Naive thymus-derived CD8-positive, alpha-beta T cell (primary cell): ENCODE results near the gene ANXA11. TPM values are rescaled to one million over a fixed set of nuclear protein-coding genes. Genes with fewer than 3 reads are reported as not detected.

ENCODE experiments used
- ATAC-seq, 2 donors: fragments of 150-1000 bp; cut with Tn5 transposase in 1 of 2; sonication (Bioruptor Pico), chemical (Tn5 transposase) in 1 of 2; 1 replicate in 1 of 2; 2 replicates in 1 of 2; pipeline ENCODE4 v1.10.0; 2021; ENCODE audit warnings: mild to moderate bottlenecking in 2 of 2, moderate library complexity in 2 of 2
- POLR2A ChIA-PET: fragments of 350-600 bp; sonication (Branson Sonifier 250); formaldehyde crosslinking; loops from one replicate; lab custom pipeline; 2021; ENCODE audit warnings: antibody characterized with exemption; lab: Charles Lee
- DNase-seq, 10 donors: peaks; one replicate each; pipeline versions ENCODE4 v3.0.0 to v3.0.0-alpha.2; 2020 to 2022
- H3K27ac Mint-ChIP-seq, 10 donors: one replicate each; pipeline ENCODE4 v1.8.0; 2020 to 2022; ENCODE audit warnings: mild to moderate bottlenecking in 10 of 10, mixed read lengths in 10 of 10, moderate library complexity in 4 of 10, inconsistent platforms in 1 of 10
- H3K27me3 Mint-ChIP-seq, 5 donors: one replicate each; pipeline ENCODE4 v1.8.0; 2021 to 2022; ENCODE audit warnings: mixed read lengths in 5 of 5
- H3K36me3 Mint-ChIP-seq, 3 donors: one replicate each; pipeline ENCODE4 v1.8.0; 2020 to 2022; ENCODE audit warnings: mixed read lengths in 3 of 3, mild to moderate bottlenecking in 2 of 3, inconsistent platforms in 1 of 3
- H3K4me1 Mint-ChIP-seq, 4 donors: one replicate each; pipeline ENCODE4 v1.8.0; 2021 to 2022; ENCODE audit warnings: mixed read lengths in 4 of 4
- H3K4me3 Mint-ChIP-seq, 10 donors: one replicate each; pipeline ENCODE4 v1.8.0; 2020 to 2022; ENCODE audit warnings: mild to moderate bottlenecking in 10 of 10, mixed read lengths in 10 of 10, moderate library complexity in 6 of 10, inconsistent platforms in 1 of 10
- H3K9me3 Mint-ChIP-seq, 9 donors: one replicate each; pipeline ENCODE4 v1.8.0; 2020 to 2022; ENCODE audit warnings: mixed read lengths in 9 of 9, mild to moderate bottlenecking in 3 of 9, inconsistent platforms in 1 of 9, moderate library complexity in 1 of 9
- polyA plus RNA-seq, 3 donors: library from polyadenylated mRNA; unstranded; fragments of 300-500 nt; fragmentation: Illumina TruSeq; gene quantifications; one replicate each; pipeline ENCODE4 v1.2.3, GENCODE V29; 2021
- total RNA-seq, 8 experiments: library from RNA in 2 of 8; stranded (reverse) in 2 of 8; gene quantifications; one replicate each; pipeline ENCODE4 v1.2.3 and lab custom pipeline; 2021 to 2026

The ANXA11 gene
- total and polyA plus RNA-seq, 5 experiments from 2014 or later: 199 to 294 (median 225) TPM

GRCh38 chr10:80170026-80170425 is 35.3 kb downstream of the ANXA11 start:
- POLR2A ChIA-PET: no interaction called here
- peaks cover 0 to 76% (median 0%) of the 10 kb centered on the region in 3 donors for H3K36me3 Mint-ChIP-seq
- H3K27me3 Mint-ChIP-seq: no peaks in the 10 kb centered on the region
- ATAC-seq (no peak), DNase-seq (no peak)
- H3K27ac Mint-ChIP-seq: peak overlapping the region in 9 of 10 donors; percentile 2 to 87 (median 53)
- H3K4me1 Mint-ChIP-seq: peaks cover 12 to 46% (median 24%) of the 10 kb centered on the region in 4 donors
- no peaks in the 10 kb centered on the region for H3K9me3 Mint-ChIP-seq
- no peak overlapping the region for H3K4me3 Mint-ChIP-seq

DNA sequence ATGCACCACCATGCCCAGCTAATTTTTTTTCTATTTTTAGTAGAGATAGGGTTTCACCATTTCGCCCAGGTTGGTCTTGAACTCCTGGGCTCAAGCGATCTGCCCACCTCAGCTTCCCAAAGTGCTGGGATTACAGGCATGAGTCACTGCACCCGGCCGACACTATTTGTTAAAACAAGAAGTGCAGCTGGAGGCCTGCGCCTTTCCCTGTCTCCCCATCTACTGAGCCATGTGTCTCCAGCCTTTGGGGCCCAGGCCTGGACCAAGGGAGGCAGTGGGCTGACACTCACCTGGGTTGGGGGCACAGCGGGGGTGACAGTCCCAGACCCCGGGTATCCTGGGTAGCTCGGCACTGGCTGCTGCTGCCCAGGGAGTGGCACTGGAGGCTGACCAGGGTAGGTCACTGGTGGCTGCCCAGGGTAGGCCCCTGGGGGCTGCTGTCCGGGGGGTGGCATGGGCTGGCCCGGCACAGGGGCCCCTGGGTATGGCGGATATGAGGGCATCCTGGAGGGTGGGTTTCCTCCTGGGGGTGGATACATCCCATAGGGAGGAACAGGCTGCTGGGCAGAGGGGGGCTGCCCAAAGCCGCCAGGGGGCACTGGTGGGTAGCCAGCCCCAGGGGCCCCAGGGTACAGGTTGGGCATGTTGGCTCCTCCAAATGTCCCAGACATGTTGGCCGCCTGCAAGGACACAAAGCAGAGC is 36.5 kb downstream of the ANXA11 start:
- peak in 1 of 10 donors; percentile 58 for DNase-seq
- peaks cover 0 to 79% (median 0%) of the 10 kb centered on the region in 3 donors for H3K36me3 Mint-ChIP-seq
- POLR2A ChIA-PET: no interaction called here

DNA sequence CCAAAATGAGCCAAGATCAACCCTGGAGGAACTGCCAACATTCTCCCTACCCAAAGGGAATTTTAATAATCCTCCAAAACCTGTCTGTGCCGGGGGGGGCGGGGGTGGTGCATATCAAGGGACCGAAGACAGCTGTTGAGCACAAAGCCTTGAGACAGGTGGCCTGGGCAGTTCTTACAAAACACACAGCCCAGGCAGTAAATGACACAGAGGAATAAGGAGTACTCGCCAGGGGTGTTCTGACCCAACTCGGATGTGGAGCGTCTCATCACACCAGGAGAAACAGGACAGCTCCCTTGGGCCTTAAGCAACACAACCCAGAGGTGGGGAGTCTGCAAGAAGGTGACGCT is 37.2 kb downstream of the ANXA11 start:
- ATAC-seq (no peak), DNase-seq (peak in 1 of 10 donors; percentile 22)
- H3K4me1 Mint-ChIP-seq: peaks cover 10 to 33% (median 18%) of the 10 kb centered on the region in 4 donors
- POLR2A ChIA-PET: interaction anchor here (1.4 kb wide), 1 partner anchor 36 kb away, joined by 3 read pairs; no protein-coding TSS in a partner anchor
- peak overlapping the region in 3 of 10 donors; percentile 46 to 55 (median 46) for H3K27ac Mint-ChIP-seq
- H3K9me3 Mint-ChIP-seq: no peaks in the 10 kb centered on the region
- no peak overlapping the region for H3K4me3 Mint-ChIP-seq
- no peaks in the 10 kb centered on the region for H3K27me3 Mint-ChIP-seq
- H3K36me3 Mint-ChIP-seq: peaks cover 0 to 84% (median 0%) of the 10 kb centered on the region in 3 donors

More for the DNA sequence above, 36.5 kb downstream of the ANXA11 start:
- no peaks in the 10 kb centered on the region for H3K27me3 Mint-ChIP-seq
- peak in 1 of 2 donors; percentile 22 for ATAC-seq
- H3K9me3 Mint-ChIP-seq: no peaks in the 10 kb centered on the region
- H3K4me3 Mint-ChIP-seq: no peak overlapping the region
- peak overlapping the region in 5 of 10 donors; percentile 20 to 87 (median 78) for H3K27ac Mint-ChIP-seq
- H3K4me1 Mint-ChIP-seq: peaks cover 12 to 40% (median 21%) of the 10 kb centered on the region in 4 donors

- DNase-seq (no peak), ATAC-seq (no peak)
- no peak overlapping the region for H3K4me3 Mint-ChIP-seq
- peaks cover 0 to 85% (median 0%) of the 10 kb centered on the region in 3 donors for H3K36me3 Mint-ChIP-seq
- H3K27ac Mint-ChIP-seq: peak overlapping the region in 4 of 10 donors; percentile 10 to 84 (median 36)
- no peaks in the 10 kb centered on the region for H3K27me3 Mint-ChIP-seq
- H3K4me1 Mint-ChIP-seq: peaks cover 9 to 30% (median 15%) of the 10 kb centered on the region in 4 donors
- POLR2A ChIA-PET: interaction anchor here (1.4 kb wide), 1 partner anchor 36 kb away, joined by 3 read pairs; no protein-coding TSS in a partner anchor
- no peaks in the 10 kb centered on the region for H3K9me3 Mint-ChIP-seq
Observed at GRCh38 chr10:80167471-80168161, 37.7 kb downstream of the ANXA11 start.

DNA sequence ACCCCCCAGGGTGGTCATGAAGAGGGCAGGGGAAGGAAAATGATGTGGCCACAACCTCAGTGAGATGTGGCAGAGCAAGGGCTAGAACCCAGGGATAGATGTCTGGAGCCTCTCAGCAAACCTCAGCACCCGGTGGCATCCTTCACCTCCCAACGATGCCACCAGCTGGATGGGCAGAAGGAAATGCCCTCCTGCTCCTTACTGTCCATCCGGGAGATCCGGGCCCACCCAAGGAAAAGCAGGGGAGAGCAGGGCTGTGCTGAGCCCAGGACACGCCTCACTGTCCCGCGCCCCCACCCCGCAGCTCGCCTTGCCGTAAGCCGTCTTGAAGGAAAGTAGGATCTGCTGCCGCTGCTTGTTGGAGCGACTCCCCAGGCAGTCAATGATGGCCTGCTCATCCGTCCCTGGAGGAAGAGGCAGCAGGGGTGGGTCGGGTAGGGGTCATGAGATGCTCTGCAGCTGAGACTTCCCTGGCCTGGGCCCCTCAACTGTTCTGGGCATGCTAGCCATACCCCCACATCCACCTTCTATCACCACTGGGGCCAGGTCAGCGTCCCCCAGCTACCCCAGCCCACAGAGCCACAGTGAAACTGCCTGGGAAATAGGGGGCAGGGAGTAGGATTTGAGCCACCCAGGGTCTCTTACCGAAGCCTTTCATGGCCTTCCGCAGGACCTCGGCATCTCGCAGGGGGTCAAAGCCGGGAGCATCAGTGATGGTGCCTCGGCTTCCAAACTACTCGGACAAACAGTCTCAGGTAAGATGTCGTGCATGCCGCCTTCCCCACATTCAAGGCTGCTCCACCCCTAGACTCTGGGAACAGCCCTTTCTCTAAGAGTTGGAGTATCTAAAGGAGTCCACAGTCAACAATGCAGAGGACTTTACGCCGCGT is 38.5 kb downstream of the ANXA11 start:
- ATAC-seq (no peak), DNase-seq (no peak)
- POLR2A ChIA-PET: interaction anchor here (1.4 kb wide), 1 partner anchor 37 kb away, joined by 3 read pairs; no protein-coding TSS in a partner anchor
- Mint-ChIP-seq H3K27me3 (no peaks in the 10 kb centered on the region), H3K4me3 (no peak overlapping the region), H3K4me1 (peaks cover 9 to 23% (median 12%) of the 10 kb centered on the region in 4 donors), H3K27ac (peak overlapping the region in 6 of 10 donors; percentile 13 to 79 (median 43)), H3K9me3 (no peaks in the 10 kb centered on the region), H3K36me3 (peaks cover 0 to 88% (median under 1%) of the 10 kb centered on the region in 3 donors)

DNA sequence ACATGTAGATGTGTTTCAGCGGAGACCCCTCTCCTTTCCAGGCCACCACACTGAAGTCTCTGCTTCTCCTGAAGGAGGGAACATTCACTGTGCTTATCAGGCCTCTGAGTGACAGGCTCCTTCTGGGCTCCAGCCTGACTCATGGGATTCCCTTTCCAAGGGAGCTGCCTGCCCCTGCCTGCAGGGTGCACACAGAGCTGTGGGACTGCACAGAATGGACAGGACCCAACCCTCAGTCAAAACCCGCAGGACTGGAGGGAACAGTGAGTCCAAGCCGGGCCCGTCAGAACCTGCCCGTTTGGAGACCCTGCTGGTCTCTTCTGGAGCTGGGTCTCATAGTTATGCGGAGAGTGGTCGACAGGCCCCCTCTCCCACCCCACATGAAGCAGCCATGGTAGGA is 40.2 kb downstream of the ANXA11 start:
- no peaks in the 10 kb centered on the region for H3K9me3 Mint-ChIP-seq
- peaks cover 0 to 89% (median 7%) of the 10 kb centered on the region in 3 donors for H3K36me3 Mint-ChIP-seq
- peaks cover 7 to 25% (median 18%) of the 10 kb centered on the region in 4 donors for H3K4me1 Mint-ChIP-seq
- H3K4me3 Mint-ChIP-seq: no peak overlapping the region
- POLR2A ChIA-PET: interaction anchor here (1.5 kb wide), 1 partner anchor 40 kb away, joined by 3 read pairs; the partner anchor contains the start of gene ANXA11
- ATAC-seq: no peak
- no peak for DNase-seq
- H3K27me3 Mint-ChIP-seq: no peaks in the 10 kb centered on the region
- peak overlapping the region in 4 of 10 donors; percentile 20 to 79 (median 34) for H3K27ac Mint-ChIP-seq

DNA sequence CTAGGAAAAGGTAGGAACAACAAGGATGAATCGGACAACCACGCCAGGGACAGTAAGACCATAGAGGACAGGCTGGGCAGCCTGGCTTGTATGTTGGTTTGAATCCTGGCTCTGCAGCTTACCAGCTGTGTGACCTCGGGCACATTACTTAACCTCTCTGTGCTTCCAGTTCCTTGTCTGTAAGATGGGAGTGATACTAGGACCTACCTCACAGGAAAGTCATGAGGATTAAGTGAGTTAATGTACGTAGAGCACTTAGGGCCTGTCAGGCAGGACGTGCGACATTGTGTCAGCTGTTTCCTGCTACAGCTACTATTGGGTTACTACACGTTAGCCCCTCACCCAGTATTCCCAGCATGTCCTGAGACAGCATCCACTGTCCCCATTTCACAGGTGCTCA is 40.7 kb downstream of the ANXA11 start:
- Mint-ChIP-seq H3K27ac (peak overlapping the region in 2 of 10 donors; percentile 14 to 38), H3K9me3 (no peaks in the 10 kb centered on the region), H3K36me3 (peaks cover 0 to 89% (median 7%) of the 10 kb centered on the region in 3 donors), H3K27me3 (no peaks in the 10 kb centered on the region), H3K4me3 (no peak overlapping the region), H3K4me1 (peaks cover 4 to 19% (median 14%) of the 10 kb centered on the region in 4 donors)
- ATAC-seq (no peak), DNase-seq (no peak)
- POLR2A ChIA-PET: interaction anchor here (1.5 kb wide), 1 partner anchor 41 kb away, joined by 3 read pairs; the partner anchor contains the start of gene ANXA11

GRCh38 chr10:80163741-80164341 is 41.5 kb downstream of the ANXA11 start:
- Mint-ChIP-seq H3K4me3 (no peak overlapping the region), H3K27me3 (no peaks in the 10 kb centered on the region), H3K36me3 (peaks cover 0 to 92% (median 8%) of the 10 kb centered on the region in 3 donors), H3K4me1 (peaks cover 4 to 17% (median 10%) of the 10 kb centered on the region in 4 donors), H3K27ac (peak overlapping the region in 9 of 10 donors; percentile 11 to 80 (median 53)), H3K9me3 (no peaks in the 10 kb centered on the region)
- no peak for ATAC-seq
- DNase-seq: no peak
- POLR2A ChIA-PET: no interaction called here

DNA sequence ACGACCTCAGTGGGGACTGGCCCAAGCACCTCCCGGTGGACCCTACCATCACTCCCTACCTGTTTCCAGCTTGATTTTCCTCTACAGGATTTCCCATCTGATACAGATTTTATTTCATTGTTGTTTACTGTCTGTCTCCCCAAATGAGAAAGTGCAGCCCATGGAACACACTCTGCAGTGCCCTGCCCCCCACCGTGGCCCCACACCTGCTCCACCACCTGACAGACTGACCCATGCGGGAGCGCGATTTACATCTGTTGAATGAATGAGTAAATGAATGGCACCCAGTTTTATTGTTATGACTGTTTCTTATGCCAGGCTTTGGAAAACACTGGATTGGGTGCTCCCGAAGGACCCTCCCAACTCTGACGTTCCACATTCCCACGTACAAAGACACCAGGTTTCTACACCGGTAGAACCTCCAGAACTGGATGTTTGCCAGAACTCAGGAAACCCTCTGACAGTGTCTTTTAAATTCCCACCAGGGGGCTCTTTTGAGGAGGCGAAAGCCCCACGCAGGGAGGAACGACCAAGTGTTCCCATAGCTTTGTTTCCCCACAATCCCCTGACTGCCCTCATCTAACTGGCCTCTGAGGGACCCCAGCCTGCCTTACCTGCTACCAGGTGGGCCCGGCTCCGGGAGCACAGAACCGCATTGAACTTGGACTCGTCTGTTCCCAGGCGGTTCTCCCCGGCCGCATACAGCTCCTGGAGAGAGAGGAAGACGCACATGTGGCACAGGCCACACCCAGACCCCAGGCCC is 43.8 kb downstream of the ANXA11 start:
- peak overlapping the region in 9 of 10 donors; percentile 10 to 93 (median 74) for H3K27ac Mint-ChIP-seq
- H3K4me1 Mint-ChIP-seq: peaks cover 4 to 32% (median 13%) of the 10 kb centered on the region in 4 donors
- peak in 5 of 10 donors; percentile 14 to 29 (median 19) for DNase-seq
- POLR2A ChIA-PET: interaction anchor here (1.0 to 2.1 kb wide), 2 partner anchors 10 to 42 kb away, joined by 3 to 8 read pairs; no protein-coding TSS in a partner anchor
- H3K27me3 Mint-ChIP-seq: no peaks in the 10 kb centered on the region
- ATAC-seq: no peak
- no peaks in the 10 kb centered on the region for H3K9me3 Mint-ChIP-seq
- peaks cover 0 to 95% (median 21%) of the 10 kb centered on the region in 3 donors for H3K36me3 Mint-ChIP-seq
- no peak overlapping the region for H3K4me3 Mint-ChIP-seq

GRCh38 chr10:80160361-80161320 is 44.7 kb downstream of the ANXA11 start:
- DNase-seq (no peak), ATAC-seq (no peak)
- Mint-ChIP-seq H3K27ac (peak overlapping the region in 9 of 10 donors; percentile 53 to 93 (median 83)), H3K4me3 (peak overlapping the region in 1 of 10 donors; percentile 14), H3K9me3 (no peaks in the 10 kb centered on the region), H3K27me3 (no peaks in the 10 kb centered on the region), H3K4me1 (peaks cover 0 to 41% (median 12%) of the 10 kb centered on the region in 4 donors), H3K36me3 (peaks cover under 1 to 95% (median 26%) of the 10 kb centered on the region in 3 donors)
- POLR2A ChIA-PET: interaction anchor here (1.0 to 2.1 kb wide), 4 partner anchors 9 to 45 kb away, joined by 3 to 8 read pairs (median 3); partner anchors contain the start of gene ANXA11
